EH (cell line): ENCODE measurements around the gene VAPA.
A peak's percentile ranks its signal among the peaks of the same experiment; 100 is the strongest.
"Not testable (repeated sequence)": the region's sequence is repeated elsewhere in the genome, so short reads cannot be mapped to it uniquely, and the experiment has no call there.

Experiments used
- DNase-seq: peaks from one replicate; pipeline ENCODE4 v3.0.0-alpha.2; 2015; ENCODE audit warnings: low read depth

The VAPA gene

GRCh38 chr18:9886005-9886348, 27.8 kb upstream of the VAPA start:
- no peak for DNase-seq

GRCh38 chr18:9887992-9888391, 25.8 kb upstream of the VAPA start:
- no peak for DNase-seq

GRCh38 chr18:9890196-9890595, 23.6 kb upstream of the VAPA start:
- no peak for DNase-seq

- no peak for DNase-seq
Measured at GRCh38 chr18:9890957-9891356, 22.9 kb upstream of the VAPA start.

- peak; percentile 42 for DNase-seq
Measured at GRCh38 chr18:9891515-9891914, 22.3 kb upstream of the VAPA start.

GRCh38 chr18:9894454-9895068, 19.3 kb upstream of the VAPA start:
- no peak for DNase-seq

- no peak for DNase-seq
Measured at GRCh38 chr18:9897129-9897528, 16.7 kb upstream of the VAPA start.

- DNase-seq: not testable (repeated sequence)
Measured at GRCh38 chr18:9897787-9898291, 16.0 kb upstream of the VAPA start.

- DNase-seq: peak; percentile 87
Measured at GRCh38 chr18:9898792-9899549, 14.8 kb upstream of the VAPA start.

GRCh38 chr18:9899550-9899930, 14.3 kb upstream of the VAPA start:
- not testable (repeated sequence) for DNase-seq

GRCh38 chr18:9900699-9901098, 13.1 kb upstream of the VAPA start:
- no peak for DNase-seq

- peak; percentile 28 for DNase-seq
Measured at GRCh38 chr18:9901377-9901776, 12.4 kb upstream of the VAPA start.

GRCh38 chr18:9902264-9902663, 11.6 kb upstream of the VAPA start:
- not testable (repeated sequence) for DNase-seq

GRCh38 chr18:9902832-9903231, 11.0 kb upstream of the VAPA start:
- DNase-seq: no peak

GRCh38 chr18:9905401-9905922, 8.4 kb upstream of the VAPA start:
- DNase-seq: peak; percentile 24

GRCh38 chr18:9906481-9906880, 7.3 kb upstream of the VAPA start:
- no peak for DNase-seq

- no peak for DNase-seq
Measured at GRCh38 chr18:9907867-9908266, 5.9 kb upstream of the VAPA start.

- DNase-seq: no peak
Measured at GRCh38 chr18:9910071-9910470, 3.7 kb upstream of the VAPA start.

- DNase-seq: no peak
Measured at GRCh38 chr18:9910661-9911060, 3.2 kb upstream of the VAPA start.

- DNase-seq: no peak
Measured at GRCh38 chr18:9911226-9911625, 2.6 kb upstream of the VAPA start.

GRCh38 chr18:9912285-9912684, 1.5 kb upstream of the VAPA start:
- not testable (repeated sequence) for DNase-seq

- no peak for DNase-seq
Measured at GRCh38 chr18:9913151-9913525, 678 bp upstream of the VAPA start.

GRCh38 chr18:9914334-9914583, 443 bp downstream of the VAPA start:
- peak; percentile 54 for DNase-seq
